AG04449 (cell line): ENCODE measurements around the gene LIX1L.
"Not testable (repeated sequence)": the region's sequence is repeated elsewhere in the genome, so short reads cannot be mapped to it uniquely, and the experiment has no call there.

Experiments used
- CTCF ChIA-PET: fragments of 350-600 bp; formaldehyde crosslinking; extraction: SDS; loops from one replicate; lab custom pipeline; 2021; ENCODE audit warnings: antibody characterized with exemption; lab: Yijun Ruan, JAX
- POLR2A ChIA-PET: fragments of 400-600, 350-600 bp; formaldehyde crosslinking; extraction: SDS; loops from one replicate; lab custom pipeline; 2020; ENCODE audit warnings: antibody characterized with exemption, inconsistent platforms; lab: Yijun Ruan, JAX
- DNase-seq: peaks from one replicate; pipeline ENCODE4 v3.0.0-alpha.2; 2010; ENCODE audit warnings: low read depth, low spot score
- H3K4me3 ChIP-seq: 2 replicates; pipeline ENCODE4 v1.5.1; 2011; ENCODE audit warnings: low read depth, mild to moderate bottlenecking, control low read depth, low read length
- CTCF ChIP-seq: IDR thresholded peaks from one replicate; pipeline ENCODE4 v1.5.1; 2011; ENCODE audit warnings: mild to moderate bottlenecking, moderate library complexity, low read length, control low read depth, inconsistent platforms; ENCODE audit not compliant: insufficient read depth; ENCODE audit errors: missing control alignments

The LIX1L gene

GRCh38 chr1:145942871-145943270 is 14.9 kb downstream of the LIX1L start:
- no peak overlapping the region for H3K4me3 ChIP-seq
- ChIA-PET CTCF (interaction anchor here (0.7 to 1.4 kb wide), 5 partner anchors 12 to 51 kb away, joined by 3 to 5 read pairs (median 4); no protein-coding TSS in a partner anchor), POLR2A (interaction anchor here (1.2 kb wide), 2 partner anchors 13 to 15 kb away, joined by 3 to 4 read pairs; partner anchors contain the start of gene RBM8A)
- no peak for TF ChIP-seq CTCF
- no peak for DNase-seq

GRCh38 chr1:145942405-145942804 is 15.4 kb downstream of the LIX1L start:
- DNase-seq, result no peak
- CTCF ChIA-PET, result interaction anchor here (0.7 to 1.4 kb wide), 5 partner anchors 12 to 51 kb away, joined by 3 to 5 read pairs (median 4); no protein-coding TSS in a partner anchor
- no peak for TF ChIP-seq CTCF
- H3K4me3 ChIP-seq, result no peak overlapping the region
- POLR2A ChIA-PET, result interaction anchor here (1.2 kb wide), 2 partner anchors 13 to 15 kb away, joined by 3 to 4 read pairs; partner anchors contain the start of gene RBM8A

GRCh38 chr1:145937436-145937835 is 20.4 kb downstream of the LIX1L start:
- no peak for DNase-seq
- ChIA-PET POLR2A (no interaction called here), CTCF (interaction anchor here (0.8 to 1.9 kb wide), 2 partner anchors 10 to 24 kb away, joined by 3 to 6 read pairs; partner anchors contain the start of gene RBM8A)
- H3K4me3 ChIP-seq, result no peak overlapping the region
- no peak for TF ChIP-seq CTCF

GRCh38 chr1:145936247-145936646 is 21.6 kb downstream of the LIX1L start:
- CTCF ChIA-PET, result interaction anchor here (0.9 to 1.9 kb wide), 3 partner anchors 9 to 45 kb away, joined by 4 to 6 read pairs (median 4); partner anchors contain the start of genes ITGA10 and RBM8A
- POLR2A ChIA-PET, result interaction anchor here (0.7 to 1.3 kb wide), 2 partner anchors 19 to 22 kb away, joined by 4 read pairs; partner anchors contain the start of gene LIX1L
- no peak overlapping the region for H3K4me3 ChIP-seq
- DNase-seq, result no peak
- no peak for TF ChIP-seq CTCF

GRCh38 chr1:145935708-145936107 is 22.1 kb downstream of the LIX1L start:
- no peak overlapping the region for H3K4me3 ChIP-seq
- ChIA-PET CTCF (interaction anchor here (0.9 to 1.9 kb wide), 3 partner anchors 8 to 44 kb away, joined by 4 to 6 read pairs (median 4); partner anchors contain the start of genes ITGA10 and RBM8A), POLR2A (interaction anchor here (0.7 to 1.3 kb wide), 2 partner anchors 19 to 22 kb away, joined by 4 read pairs; partner anchors contain the start of gene LIX1L)
- TF ChIP-seq CTCF, result no peak
- DNase-seq, result no peak

- H3K4me3 ChIP-seq, DNase-seq, POLR2A ChIA-PET: not testable (repeated sequence)
- CTCF ChIA-PET, result interaction anchor here (1.1 to 2.2 kb wide), 2 partner anchors 13 to 23 kb away, joined by 4 to 5 read pairs; partner anchors contain the start of genes ITGA10 and PEX11B
Measured at GRCh38 chr1:145932522-145933009, 25.3 kb downstream of the LIX1L start.
